NCI-H1048 (cell line): ENCODE data around the gene MADCAM1.

Source experiments
- DNase-seq: peaks from one replicate; lab custom pipeline; 2025; lab: John Stamatoyannopoulos, UW

The MADCAM1 gene

DNA sequence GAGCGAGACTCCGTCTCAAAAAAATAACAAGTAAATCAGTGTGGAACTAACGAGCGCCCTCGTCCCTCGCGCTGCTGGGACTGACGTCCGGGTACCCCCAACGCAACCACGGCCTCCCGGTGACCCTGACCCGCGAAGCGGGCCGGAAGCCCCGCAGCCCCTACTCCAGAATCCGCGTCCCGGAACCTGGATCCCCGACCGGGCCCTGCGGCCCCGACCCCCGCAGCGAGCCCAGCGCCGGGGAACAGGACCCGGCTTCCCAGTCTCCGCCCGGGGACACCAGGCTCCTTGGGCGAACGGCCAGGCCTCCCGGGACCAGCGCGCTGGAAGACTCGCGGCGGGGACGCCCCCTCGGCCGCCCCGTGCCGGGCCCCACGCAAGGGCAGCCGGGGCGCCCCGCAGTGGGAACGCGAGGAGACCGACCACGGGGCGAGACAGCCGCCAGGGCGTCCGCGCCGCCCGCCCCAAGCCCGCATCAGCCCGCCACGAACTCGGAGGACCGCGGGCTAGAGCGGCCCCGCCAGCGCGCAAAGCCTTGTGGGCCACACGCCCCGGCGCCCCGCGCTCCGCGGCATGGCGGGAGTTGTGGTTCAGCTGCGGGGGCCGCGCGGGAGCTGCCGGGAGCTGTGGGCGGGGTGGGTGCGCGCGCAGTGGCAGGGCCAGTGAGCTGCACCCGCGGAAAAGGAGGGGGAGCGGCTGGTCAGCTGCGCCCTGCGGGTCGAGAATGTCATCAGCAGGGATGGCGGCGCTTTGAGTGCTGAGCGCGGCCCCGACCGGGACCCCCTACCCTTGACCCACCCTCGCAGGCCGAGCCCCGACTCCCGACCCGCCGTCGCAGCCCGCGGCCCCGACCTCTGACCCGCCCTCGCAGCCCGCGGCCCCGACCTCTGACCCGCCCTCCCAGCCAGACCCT lies 7.5 kb upstream of the MADCAM1 start:
- peak; percentile 75 for DNase-seq

DNA sequence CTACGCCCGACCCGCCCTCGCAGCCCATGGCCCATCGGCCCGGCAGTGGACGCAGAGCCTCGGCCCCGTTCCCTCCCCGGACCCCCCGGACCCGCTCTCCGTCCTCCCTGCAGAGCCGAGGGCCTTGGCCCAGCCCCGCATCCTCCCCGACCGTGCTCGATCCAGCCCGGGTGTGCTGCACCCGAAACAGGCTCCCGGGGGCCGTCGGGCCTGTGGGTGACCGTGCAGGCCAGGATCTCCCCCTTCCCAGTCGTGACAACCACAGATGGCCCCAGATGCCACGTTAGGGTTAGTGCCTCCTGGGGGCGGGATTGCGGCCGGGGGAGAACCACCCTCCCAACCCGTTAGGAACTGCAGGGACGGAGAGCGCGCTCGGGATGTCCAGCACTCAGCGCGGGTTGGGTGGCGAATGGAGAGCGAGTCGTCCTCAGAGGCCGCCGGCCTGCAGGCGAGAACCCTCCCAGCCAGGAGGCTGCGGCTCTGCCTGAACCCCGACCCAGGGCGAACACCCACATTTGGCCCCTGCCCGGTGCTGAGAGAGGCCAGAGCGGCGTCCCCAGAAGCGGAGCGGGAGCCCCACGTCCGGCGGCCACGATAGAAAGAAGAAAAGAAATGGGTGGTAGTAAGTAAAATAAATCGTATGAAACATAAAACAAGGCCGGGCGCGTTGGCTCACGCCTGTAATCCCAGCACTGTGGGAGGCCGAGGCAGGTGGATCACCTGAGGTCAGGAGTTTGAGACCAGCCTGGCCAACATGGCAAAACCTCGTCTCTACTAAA lies 6.7 kb upstream of the MADCAM1 start:
- no peak for DNase-seq

DNA sequence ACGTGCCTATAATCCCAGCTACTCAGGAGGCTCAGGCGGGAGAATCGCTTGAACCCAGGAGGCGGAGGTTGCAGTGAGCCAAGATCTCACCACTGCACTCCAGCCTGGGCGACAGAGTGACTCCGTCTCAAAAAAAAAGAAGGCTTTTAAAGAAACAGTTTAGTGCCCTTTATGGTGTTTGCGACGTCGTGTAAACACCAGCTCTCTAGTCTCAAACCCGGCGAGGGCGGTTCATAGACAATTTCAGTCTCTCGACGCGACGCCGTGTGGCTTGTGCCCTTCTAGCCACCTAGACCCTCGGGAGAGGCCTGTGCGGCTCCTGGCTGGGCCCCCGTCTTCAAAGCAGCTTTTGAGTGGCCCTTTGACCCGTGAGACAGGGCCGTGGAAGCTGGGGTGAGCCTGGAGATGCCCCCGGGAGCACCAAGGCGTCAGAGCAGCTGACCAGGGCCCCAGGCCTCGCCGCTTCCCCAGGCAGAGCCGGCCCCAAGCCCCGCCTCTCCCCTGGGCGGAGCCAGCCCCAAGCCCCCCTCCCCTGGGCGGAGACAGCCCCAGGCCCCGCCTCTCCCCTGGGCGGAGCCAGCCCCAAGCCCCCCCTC lies 5.0 kb upstream of the MADCAM1 start:
- no peak for DNase-seq

DNA sequence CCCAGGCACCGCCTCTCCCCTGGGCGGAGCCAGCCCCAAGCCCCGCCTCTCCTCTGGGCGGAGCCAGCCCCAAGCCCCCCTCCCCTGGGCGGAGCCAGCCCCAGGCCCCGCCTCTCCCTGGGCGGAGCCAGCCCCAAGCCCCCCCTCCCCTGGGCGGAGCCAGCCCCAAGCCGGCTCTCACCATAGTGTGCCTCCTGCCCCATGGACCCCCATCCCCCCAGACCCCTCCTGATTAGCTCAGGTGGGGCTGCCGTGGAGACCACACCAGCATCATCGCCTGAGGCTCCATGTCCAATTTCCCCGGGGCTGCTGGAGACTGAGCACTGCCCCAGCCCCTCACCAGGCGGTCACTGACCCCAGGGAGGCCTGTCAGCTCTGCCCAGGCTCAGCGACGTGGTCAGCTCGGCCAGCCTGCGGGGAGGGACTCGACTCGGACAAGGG lies 4.2 kb upstream of the MADCAM1 start:
- DNase-seq: no peak

DNA sequence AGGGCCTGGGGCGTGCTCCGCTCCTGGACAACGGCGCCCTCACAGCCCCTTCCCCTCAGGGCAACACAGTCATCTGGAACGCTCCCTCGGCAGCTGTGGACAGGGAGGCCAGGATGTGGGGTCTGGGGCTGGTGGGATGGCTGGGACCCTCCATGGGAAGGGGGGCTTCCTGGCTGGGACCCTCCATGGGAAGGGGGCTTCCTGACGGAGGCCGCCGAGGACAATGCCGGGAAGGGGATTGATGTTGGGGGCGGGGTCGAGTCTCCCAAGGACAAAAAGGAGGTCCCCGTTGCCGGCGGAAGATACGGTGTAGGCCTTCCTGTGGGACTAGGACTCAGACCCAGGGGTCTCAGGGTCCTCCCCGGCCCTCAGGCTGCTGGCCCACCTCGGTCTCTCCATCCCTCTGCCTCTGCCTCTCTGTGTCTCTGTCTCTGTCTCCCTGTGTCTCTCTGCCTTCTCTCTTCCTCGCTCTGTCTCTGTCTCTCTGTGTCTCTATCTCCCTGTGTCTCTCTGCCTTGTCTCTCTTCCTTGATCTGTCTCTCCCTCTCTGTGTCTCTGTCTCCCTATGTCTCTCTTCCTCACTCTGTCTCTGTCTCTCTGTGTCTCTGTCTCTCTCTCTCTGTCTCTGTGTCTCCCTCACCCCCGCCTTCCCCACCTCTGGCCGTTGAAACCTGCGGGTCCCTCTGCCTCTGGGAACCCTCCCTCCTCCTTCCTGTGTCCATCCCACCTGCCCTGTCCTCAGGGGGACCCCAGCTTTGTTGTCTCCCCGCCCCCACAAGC lies 2.7 kb upstream of the MADCAM1 start:
- DNase-seq: no peak

DNA sequence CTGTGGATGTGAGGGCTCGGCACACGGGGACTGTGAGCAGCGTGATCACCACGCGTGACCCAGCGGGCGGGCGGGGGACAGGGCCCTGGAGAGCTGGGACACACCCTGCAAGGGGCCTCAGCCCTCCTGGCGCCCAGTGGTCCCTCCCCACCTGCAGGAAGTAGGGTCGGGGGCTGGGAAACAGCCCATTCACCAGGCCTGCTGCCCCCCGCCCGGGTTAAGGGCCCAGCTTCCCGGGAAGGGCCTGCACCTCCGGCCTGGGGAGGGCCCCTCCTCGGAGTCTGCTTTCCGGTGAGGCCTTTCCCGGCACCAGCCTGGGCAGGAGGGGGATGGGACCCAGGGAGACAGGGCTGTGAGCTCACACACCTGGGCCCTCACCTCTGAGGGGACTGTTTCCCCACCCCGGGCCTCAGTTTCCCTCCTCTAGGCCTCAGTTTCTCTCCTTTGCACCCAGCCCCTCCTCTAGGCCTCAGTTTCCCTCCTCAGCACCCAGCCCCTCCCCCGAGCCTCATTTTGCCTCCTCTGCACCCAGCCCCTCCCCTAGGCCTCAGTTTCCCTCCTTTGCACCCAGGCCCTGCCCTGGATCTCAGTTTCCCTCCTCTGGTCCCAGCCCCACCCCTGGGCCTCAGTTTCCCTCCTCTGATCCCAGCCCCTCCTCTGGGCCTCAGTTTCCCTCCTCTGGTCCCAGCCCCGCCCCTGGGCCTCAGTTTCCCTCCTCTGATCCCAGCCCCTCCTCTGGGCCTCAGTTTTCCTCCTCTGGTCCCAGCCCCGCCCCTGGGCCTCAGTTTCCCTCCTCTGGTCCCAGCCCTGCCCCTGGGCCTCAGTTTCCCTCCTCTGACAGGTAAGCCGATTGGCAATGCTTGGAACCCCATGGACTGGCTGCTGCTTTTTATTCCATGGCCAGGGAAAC lies 1.9 kb upstream of the MADCAM1 start:
- no peak for DNase-seq

DNA sequence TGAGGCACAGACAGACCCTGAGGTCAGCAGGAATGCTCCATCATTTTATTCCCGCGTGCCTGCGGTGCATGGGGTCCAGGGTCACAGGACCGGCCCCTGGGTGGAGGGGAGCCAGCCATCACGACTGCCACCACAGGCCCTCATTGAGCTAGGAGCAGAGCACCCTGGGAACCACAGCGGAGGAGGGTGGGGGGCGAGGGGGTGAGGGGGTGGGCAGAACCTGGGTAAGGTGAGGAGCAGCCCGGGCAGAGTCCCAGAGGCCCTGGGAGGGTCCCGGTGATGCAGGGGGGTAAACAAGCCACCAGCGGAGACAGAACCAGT lies 1.2 kb upstream of the MADCAM1 start:
- no peak for DNase-seq

DNA sequence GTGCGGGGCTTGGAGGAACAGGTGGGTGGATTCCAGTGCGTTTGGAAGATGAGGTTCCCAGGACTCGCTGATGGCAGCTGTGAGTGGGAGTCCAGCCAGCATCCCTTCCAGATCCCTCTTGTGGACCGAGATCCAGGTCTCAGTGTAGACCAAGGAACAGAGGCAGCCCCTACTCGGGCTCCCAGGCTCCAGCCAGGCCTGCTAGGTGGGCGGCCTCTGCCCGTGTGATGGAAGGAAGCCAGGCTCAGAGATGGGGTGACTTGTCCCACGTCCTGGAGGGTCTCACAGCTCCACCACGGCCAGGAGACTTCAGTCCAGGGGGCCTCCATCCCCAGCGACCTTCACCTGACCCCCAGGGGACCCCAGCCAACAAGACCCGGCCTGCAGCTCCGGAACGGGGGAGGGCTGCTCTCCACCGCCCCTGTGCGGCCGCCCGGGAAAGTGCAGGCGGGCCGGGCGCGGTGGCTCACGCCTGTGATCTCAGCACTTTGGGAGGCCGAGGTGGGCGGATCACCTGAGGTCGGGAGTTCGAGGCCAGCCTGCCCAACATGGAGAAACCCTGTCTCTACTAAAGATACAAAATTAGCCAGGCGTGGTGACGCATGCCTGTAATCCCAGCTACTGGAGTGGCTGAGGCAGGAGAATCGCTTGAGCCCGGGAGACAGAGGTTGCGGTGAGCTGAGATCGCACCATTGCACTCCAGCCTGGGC lies 729 bp upstream of the MADCAM1 start:
- no peak for DNase-seq

DNA sequence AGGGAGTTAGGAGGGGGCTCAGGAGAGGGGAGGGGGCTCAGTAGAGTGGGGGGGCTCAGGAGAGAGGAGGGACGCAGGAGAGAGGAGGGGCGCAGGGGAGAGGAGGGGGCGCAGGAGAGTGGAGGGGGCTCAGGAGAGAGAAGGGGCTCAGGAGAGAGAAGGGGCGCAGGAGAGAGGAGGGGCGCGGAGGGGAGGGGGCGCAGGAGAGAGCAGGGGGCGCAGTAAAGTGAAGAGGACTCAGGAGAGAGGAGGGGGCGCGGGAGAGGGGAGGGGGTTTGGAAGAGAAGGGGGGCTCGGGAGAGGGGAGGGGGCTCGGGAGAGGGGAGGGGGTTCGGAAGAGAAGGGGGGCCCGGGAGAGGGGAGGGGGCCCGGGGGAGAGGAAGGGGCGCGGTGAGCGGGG lies 700 bp downstream of the MADCAM1 start:
- no peak for DNase-seq

DNA sequence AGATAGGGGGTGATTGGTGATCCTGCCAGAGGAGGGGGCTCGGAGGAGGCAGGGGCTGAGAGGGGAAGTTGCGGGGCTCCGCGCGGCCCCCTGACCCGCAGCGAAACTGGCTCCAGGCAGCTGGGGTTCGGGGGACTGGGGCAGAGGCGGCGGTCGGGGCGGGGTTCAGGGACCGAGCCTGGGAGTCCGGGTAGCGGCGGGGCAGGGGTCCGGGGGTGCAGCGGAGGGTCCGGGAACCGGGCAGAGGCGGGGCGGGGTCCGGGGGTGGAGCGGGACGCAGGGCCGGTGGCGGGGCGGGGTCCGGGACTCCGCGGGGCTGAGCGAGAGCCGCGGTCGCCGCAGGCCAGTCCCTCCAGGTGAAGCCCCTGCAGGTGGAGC lies 1.2 kb downstream of the MADCAM1 start:
- DNase-seq: no peak

DNA sequence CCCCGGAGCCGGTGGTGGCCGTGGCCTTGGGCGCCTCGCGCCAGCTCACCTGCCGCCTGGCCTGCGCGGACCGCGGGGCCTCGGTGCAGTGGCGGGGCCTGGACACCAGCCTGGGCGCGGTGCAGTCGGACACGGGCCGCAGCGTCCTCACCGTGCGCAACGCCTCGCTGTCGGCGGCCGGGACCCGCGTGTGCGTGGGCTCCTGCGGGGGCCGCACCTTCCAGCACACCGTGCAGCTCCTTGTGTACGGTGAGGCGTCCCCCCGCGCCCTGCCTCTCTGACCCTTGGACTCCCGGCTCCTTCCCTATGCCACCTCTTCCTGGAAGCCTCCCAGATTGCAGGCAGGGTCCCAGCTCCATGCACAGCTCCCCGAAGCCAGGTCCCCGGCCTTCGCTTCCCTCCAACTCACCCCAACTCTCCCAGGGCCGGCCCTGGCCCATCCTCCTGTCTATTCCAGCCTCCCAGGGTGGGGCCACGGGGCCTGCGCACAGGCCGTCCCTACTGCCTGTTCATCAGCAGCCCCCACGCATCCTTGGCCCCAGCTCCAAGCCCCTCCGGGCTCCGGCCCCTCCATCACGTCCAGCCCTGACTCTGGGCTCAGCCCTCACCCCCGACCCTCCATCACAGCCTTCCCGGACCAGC lies 1.7 kb downstream of the MADCAM1 start:
- DNase-seq: no peak

DNA sequence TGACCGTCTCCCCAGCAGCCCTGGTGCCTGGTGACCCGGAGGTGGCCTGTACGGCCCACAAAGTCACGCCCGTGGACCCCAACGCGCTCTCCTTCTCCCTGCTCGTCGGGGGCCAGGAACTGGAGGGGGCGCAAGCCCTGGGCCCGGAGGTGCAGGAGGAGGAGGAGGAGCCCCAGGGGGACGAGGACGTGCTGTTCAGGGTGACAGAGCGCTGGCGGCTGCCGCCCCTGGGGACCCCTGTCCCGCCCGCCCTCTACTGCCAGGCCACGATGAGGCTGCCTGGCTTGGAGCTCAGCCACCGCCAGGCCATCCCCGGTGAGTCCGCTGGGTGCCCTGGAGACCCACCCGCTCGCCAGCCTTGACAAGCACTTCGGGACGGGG lies 2.2 kb downstream of the MADCAM1 start:
- no peak for DNase-seq

DNA sequence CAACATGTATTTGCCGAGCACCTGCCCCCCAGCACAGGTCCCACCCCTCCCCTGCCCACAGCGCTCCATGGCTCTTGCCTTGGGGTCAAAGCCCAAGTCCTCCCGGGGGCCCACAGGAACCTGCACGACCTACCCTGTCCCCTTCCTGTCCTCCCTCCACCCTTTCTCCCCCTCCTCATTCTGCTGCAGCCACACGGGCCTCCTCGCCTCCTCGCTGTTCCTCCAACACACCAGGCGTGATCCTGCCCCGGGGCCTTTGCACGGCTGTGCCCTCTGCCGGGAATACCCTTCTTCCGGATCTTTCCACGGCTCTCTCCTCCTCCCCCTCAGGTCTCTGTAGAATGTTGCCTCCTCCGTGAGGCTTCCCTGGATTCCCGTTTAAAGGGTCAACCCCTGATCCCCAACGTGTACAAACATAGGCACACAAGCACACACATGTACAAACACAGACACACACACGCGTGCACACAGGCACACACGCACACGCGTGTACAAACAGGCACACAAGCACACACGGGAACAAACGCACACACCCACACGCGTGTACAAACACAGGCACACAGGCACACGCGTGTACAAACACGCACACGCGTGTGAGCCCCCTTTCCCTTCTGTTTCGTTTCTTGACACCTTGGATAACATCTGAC lies 2.8 kb downstream of the MADCAM1 start:
- no peak for DNase-seq

DNA sequence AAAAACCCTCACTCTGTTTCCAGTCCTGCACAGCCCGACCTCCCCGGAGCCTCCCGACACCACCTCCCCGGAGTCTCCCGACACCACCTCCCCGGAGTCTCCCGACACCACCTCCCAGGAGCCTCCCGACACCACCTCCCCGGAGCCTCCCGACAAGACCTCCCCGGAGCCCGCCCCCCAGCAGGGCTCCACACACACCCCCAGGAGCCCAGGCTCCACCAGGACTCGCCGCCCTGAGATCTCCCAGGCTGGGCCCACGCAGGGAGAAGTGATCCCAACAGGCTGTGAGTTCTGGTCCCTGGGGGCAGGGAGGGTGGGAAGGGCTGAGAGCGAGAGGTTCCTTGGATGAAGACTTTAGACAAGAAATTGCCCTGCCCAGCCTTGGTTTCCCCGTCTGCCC lies 5.4 kb downstream of the MADCAM1 start:
- DNase-seq: no peak

DNA sequence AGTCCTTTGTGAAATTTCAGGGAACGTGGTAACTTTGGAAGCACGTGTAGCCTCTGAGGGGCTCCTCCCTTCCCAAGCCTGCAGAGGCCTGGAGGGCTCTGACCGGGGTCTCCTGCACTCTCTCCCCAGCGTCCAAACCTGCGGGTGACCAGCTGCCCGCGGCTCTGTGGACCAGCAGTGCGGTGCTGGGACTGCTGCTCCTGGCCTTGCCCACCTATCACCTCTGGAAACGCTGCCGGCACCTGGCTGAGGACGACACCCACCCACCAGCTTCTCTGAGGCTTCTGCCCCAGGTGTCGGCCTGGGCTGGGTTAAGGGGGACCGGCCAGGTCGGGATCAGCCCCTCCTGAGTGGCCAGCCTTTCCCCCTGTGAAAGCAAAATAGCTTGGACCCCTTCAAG lies 8.3 kb downstream of the MADCAM1 start:
- no peak for DNase-seq

DNA sequence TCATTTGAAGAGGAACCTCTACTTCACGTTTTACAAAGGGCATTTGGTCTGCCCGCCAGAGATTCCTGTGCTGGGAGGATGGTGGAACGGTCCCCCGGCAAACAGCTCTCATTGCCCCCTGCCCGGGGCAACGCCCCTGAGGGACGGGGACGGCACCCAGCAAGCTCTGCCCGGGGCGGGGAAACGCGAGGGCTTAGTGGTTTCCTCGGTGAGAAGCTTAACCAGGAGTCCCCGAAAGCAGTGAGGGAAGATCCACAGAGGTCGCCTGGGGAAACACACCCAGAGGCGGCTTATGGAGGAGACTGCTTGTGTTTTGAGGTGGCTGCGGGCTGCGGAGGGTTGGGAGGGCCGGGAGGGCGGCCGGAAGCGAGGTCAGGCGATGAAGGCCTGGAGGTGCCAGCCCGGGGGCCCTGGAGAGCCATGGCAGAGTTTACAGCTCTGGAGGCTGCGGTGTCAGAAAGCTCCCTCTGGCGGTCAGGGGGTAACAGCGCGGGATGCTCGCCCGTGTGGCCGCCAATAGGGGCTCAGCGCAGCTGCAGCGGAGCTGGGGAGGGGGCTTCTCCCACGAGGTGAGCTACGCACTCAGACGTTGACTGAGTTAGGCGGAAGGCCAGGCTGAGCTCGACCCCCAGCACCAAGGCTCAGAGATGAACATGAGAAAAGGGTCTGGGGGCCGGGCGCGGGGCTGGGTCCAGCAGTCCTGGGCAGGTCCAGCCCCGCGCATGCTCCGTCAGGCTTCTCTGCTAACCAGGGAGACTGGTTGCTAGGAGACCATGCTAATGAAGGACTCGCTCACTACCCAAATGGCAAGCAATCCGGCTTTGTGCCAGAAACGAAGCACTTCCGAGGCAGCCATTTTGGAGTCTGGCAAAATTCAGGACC lies 10.4 kb downstream of the MADCAM1 start:
- DNase-seq: peak; percentile 98

DNA sequence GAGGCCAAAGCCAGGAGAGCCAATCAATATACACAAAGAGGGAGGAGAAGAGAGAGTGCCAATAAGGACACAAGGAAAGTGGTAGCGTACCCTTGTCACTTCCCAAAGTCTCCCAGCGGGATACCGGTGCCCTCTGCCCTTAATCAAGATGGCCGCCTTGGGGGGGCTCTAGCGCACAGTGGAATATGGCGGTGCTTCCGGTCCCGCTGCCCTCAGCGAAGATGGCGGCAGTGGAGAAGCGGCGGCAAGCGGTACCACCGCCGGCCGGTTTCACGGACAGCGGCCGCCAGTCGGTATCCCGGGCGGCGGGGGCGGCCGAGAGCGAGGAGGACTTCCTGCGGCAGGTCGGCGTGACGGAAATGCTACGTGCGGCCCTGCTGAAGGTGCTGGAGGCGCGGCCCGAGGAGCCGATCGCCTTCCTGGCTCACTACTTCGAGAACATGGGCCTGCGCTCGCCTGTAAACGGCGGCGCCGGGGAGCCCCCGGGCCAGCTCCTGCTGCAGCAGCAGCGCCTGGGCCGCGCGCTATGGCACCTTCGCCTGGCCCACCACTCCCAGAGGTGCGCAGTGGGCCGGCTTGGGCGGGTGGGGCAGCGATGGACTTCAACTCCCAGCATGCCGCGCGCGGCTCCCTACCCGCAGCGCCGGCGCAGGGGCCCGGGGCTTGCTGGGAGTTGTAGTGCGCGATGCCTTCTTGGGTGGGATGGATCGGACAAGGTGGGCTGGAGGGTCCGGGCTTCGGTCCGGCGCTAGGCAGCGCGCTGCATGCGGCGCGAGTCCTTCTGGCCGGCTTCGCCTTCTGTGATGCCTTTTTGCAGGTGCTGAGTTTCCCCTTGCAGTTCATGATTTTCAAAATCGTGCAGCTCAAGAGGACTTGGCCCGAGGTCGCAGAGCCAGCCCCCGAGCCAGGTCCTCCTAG lies 11.3 kb downstream of the MADCAM1 start, which contains the start of gene TPGS1:
Gene TPGS1, plus strand, starts transcription at position 212 of the 918 bp plus-strand sequence. Its CDS starts 10 bp downstream, at position 222.
- DNase-seq: peak; percentile 37
